MM.1S (cell line): ENCODE data around the gene ARL4A.

Experiments
- CTCF ChIP-seq: fragments of 300-600 bp; sonication (generic); IDR thresholded peaks from 2 replicates; pipeline ENCODE4 v1.5.1; 2016; ENCODE audit warnings: antibody characterized with exemption, low read length, mixed read lengths
- EZH2 ChIP-seq: fragments of 300-600 bp; sonication (generic); optimal IDR thresholded peaks from 2 replicates; pipeline ENCODE3; 2017; ENCODE audit warnings: low read depth, mild to moderate bottlenecking, antibody characterized with exemption, low read length, mixed read lengths
- EZH2phosphoT487 ChIP-seq: fragments of 300-600 bp; sonication (generic); IDR thresholded peaks from 2 replicates; pipeline ENCODE4 v1.6.1; 2018; ENCODE audit warnings: antibody characterized with exemption, low read length

GRCh38 chr7:12731775-12732174 is 44.3 kb downstream of the ARL4A start:
- TF ChIP-seq EZH2 (no peak), CTCF (no peak), EZH2phosphoT487 (no peak)
